Gastroesophageal sphincter (tissue), 3 donors: ENCODE data around the gene CCL28.

ENCODE experiments used
- CTCF ChIP-seq, 4 experiments: fragments of 200-600 bp in 2 of 4; fragments of 450-650 bp in 2 of 4; sonication (generic) in 1 of 4; IDR thresholded peaks; one replicate each; pipeline ENCODE4 v1.5.1; 2017 to 2019; ENCODE audit warnings: antibody characterized with exemption in 4 of 4, mild to moderate bottlenecking in 2 of 4, moderate library complexity in 2 of 4
- EP300 ChIP-seq: sonication (generic); formaldehyde crosslinking; IDR thresholded peaks from one replicate; pipeline ENCODE4 v1.6.1; 2017; ENCODE audit warnings: antibody characterized with exemption, mild to moderate bottlenecking
- POLR2A ChIP-seq, 2 donors: fragments of 450-650 bp; IDR thresholded peaks; one replicate each; pipeline ENCODE4 v1.6.1; 2017; ENCODE audit warnings: antibody characterized with exemption in 2 of 2, mild to moderate bottlenecking in 2 of 2, moderate library complexity in 1 of 2
- POLR2AphosphoS5 ChIP-seq: sonication (generic); formaldehyde crosslinking; IDR thresholded peaks from one replicate; pipeline ENCODE4 v1.6.1; 2017; ENCODE audit warnings: antibody characterized with exemption

DNA sequence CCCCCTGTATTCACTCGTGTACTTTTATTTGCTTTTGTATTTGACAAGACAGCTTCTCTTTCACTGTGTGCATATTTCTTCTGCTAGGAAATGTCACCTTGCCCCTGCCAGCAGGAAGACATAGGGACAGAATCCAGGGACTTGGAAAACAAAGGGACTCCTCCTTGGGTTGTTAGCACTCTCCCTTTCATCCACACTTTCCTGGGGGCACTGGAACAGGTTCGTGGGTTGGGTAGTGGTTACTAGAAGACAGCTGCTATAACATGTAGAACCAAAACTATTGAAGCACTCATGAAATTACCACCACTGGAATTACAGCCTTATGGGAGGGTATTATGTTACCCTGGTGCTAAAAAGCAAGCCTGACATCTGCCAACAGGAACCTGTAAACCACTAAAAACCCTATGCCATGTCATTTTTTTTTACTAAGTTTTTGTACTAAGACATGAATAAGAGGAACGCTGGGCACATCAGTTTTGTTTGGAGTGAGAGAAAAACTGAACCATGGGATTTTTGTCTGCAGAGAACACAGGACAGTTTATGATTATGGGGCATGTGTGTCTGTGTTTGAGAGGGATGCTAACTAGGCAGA is 4.7 kb upstream of the CCL28 start:
- no peak for TF ChIP-seq CTCF (IDR thresholded peaks at IDR 0.05)
- TF ChIP-seq POLR2A (IDR thresholded peaks at IDR 0.05) = no peak
- no peak for TF ChIP-seq EP300
- no peak for TF ChIP-seq POLR2AphosphoS5
